ENCODE results near the gene ORMDL1. TPM values are rescaled to one million over a fixed set of nuclear protein-coding genes. Genes with fewer than 3 reads are reported as not detected.

ORMDL1 gene, protein sequence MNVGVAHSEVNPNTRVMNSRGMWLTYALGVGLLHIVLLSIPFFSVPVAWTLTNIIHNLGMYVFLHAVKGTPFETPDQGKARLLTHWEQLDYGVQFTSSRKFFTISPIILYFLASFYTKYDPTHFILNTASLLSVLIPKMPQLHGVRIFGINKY
- total RNA-seq (2022) = 58.4 TPM in 2 replicates
- percentile 89 among the genes with signal in this experiment for Bru-seq, nascent RNA
- BruChase-seq, experiment 1, labeled RNA remaining after a 6-hour chase = percentile 88 among the genes with signal in this experiment
- BruChase-seq, experiment 2, labeled RNA remaining after a 2-hour chase = percentile 86 among the genes with signal in this experiment
- long read RNA-seq, transcript ORMDL1-203 (4 exons, 2,009 nt) = major isoform, 53 of 143 reads
- long read RNA-seq, transcript ORMDL1-201 (3 exons, 2,692 nt) = minor isoform, 33 of 143 reads
- long read RNA-seq, transcript ORMDL1-202 (5 exons, 1,137 nt) = minor isoform, 35 of 143 reads
- long read RNA-seq, partial matches to known transcripts = 2 of 143 reads
- long read RNA-seq, other reads (novel, unspliced or antisense) = 20 of 143 reads

DNA sequence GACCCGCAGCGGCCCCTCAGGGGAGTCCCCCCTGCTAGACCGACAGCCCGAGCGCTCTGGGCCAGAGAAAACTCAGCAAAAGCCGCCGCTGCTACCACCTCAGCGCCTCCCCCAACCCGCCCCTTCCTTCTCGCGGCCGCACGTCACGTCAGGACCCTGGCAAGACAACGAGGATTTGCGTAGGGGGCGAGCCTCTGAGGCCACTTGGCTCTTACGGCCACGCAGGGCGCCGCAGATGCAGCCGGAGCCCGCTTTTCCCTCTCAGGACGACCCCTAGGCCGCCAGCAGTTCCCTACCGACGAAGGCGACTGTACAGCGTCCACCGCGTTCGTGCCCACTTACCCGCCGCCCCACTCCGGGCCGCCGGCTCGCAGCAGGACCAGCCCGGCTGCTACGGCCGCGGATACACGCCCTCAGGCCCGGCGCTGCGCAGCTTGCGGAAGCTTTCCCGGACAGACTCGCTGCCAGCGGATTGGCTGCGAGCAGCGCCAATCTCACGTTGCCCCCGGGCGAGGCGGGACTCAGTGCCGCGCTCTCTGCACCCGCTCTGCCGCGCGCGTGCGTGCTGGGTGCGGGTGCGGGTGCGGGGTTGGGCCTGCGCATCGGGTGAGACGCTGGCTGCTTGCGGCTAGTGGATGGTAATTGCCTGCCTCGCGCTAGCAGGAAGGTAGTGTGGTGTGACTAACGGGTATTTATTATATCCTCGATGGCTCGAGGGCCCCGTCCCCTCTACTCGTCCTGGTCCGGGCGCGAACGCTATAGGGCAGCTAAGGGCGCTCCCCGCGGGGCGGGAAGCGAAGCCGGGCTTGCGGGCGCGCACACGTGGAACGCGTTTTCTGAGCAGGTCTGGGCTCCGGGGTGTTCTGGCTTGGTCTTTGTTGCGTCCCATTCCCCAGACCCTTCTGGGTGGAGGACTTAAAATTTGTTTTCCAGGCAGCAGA is at the start of gene ORMDL1, which contains the start of gene PMS1:
ORMDL1 (minus strand) TSS at position 413 of the 941 bp plus-strand sequence. CDS start 1,744 bp downstream, outside the sequence.
PMS1 (plus strand) TSS at position 524 of the 941 bp plus-strand sequence. CDS start 7,360 bp downstream, outside the sequence.
- Mint-ChIP-seq H3K4me1 (ENCODE audit: low read depth, unreplicated experiment) (peaks cover 17% of the 10 kb centered on the region), H3K36me3 (ENCODE audit: insufficient read depth, unreplicated experiment) (peaks cover 51% of the 10 kb centered on the region), H3K27ac (ENCODE audit: unreplicated experiment) (peak within 1 kb of the TSS; percentile 82), H3K4me3 (ENCODE audit: low read depth, unreplicated experiment) (peak within 1 kb of the TSS; percentile 74), H3K27me3 (ENCODE audit: unreplicated experiment) (no peaks in the 10 kb centered on the region), H3K9me3 (ENCODE audit: low read depth, unreplicated experiment) (no peaks in the 10 kb centered on the region)
- DNase-seq = peak; percentile 96
- CTCF ChIA-PET = interaction anchor here (0.8 to 1.6 kb wide), 2 partner anchors 12 to 22 kb away, joined by 3 to 4 read pairs; partner anchors contain the start of gene OSGEPL1
- TF ChIP-seq, protein P1, sequence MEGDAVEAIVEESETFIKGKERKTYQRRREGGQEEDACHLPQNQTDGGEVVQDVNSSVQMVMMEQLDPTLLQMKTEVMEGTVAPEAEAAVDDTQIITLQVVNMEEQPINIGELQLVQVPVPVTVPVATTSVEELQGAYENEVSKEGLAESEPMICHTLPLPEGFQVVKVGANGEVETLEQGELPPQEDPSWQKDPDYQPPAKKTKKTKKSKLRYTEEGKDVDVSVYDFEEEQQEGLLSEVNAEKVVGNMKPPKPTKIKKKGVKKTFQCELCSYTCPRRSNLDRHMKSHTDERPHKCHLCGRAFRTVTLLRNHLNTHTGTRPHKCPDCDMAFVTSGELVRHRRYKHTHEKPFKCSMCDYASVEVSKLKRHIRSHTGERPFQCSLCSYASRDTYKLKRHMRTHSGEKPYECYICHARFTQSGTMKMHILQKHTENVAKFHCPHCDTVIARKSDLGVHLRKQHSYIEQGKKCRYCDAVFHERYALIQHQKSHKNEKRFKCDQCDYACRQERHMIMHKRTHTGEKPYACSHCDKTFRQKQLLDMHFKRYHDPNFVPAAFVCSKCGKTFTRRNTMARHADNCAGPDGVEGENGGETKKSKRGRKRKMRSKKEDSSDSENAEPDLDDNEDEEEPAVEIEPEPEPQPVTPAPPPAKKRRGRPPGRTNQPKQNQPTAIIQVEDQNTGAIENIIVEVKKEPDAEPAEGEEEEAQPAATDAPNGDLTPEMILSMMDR (IDR thresholded peaks at IDR 0.05; ENCODE audit: unreplicated experiment) = no peak
- intact Hi-C loops (cut with micrococcal nuclease; ENCODE audit: unreplicated experiment) = no loop called here
- BruUV-seq (replicated peaks) = no TSS peak

DNA sequence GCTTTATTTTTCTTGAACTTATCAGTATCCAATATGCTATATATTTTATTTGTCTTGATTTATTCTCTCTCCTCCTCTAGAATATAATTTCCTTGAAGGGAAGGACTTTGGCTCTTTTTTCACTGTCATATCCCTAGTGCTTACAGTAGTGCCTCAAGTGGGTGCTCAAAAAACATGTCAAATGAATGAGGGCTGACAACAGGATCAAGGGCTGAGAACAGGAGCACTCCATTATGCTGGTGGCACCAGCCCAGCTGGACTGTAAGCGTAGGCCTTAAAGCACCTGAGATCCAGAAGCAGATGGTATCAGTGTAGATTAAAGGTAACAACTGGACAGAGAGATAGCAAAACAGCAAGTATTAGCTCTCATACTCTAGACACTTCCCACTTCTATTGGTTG is 46.4 kb upstream of the ORMDL1 start:
- no TSS peak for BruUV-seq (replicated peaks)
- DNase-seq = no peak
- Mint-ChIP-seq H3K9me3 (ENCODE audit: low read depth, unreplicated experiment) (no peaks in the 10 kb centered on the region), H3K27ac (ENCODE audit: unreplicated experiment) (no peak overlapping the region), H3K36me3 (ENCODE audit: insufficient read depth, unreplicated experiment) (no peaks in the 10 kb centered on the region), H3K27me3 (ENCODE audit: unreplicated experiment) (no peaks in the 10 kb centered on the region), H3K4me3 (ENCODE audit: low read depth, unreplicated experiment) (no peak overlapping the region), H3K4me1 (ENCODE audit: low read depth, unreplicated experiment) (peaks cover 9% of the 10 kb centered on the region)
- TF ChIP-seq, protein P1 (IDR thresholded peaks at IDR 0.05; ENCODE audit: unreplicated experiment) = no peak
- CTCF ChIA-PET = no interaction called here
- intact Hi-C loops (cut with micrococcal nuclease; ENCODE audit: unreplicated experiment) = no loop called here

DNA sequence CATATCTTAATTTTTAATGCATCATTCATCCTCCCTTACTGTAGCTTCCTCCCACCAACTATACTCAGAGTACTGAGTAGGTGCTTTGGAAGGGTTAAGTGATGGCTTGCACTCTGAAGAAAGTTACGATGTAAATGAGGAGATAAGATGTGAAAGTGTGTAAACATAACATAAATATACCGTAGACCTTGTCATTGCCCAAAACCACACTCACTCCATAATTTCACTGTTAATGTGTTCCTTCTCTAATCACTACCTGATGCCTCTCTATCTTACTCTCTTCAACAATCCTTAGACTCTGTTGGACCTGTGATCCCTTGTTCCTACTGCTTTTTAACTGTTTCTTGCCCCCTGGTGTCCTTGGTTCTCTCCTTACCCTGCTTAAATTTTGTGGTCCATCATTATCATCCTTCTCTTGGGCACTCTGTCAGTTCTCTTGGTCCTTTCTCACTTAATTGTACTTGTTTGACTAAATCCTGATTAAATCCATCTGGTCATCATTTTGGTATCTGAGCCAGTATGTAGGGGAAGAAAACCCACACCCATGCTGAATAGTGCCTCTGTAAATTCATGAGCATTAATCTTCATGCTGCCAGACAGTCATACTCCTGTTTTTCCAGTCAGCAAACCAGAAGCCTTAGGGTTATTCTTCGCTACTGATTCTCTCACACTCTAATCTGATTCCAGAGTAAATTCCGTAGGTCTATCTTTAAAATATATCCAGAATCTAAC is 45.1 kb upstream of the ORMDL1 start:
- CTCF ChIA-PET = interaction anchor here (0.5 to 0.7 kb wide), 2 partner anchors 8 to 342 kb away, joined by 3 read pairs; no protein-coding TSS in a partner anchor
- Mint-ChIP-seq H3K4me3 (ENCODE audit: low read depth, unreplicated experiment) (no peak overlapping the region), H3K27ac (ENCODE audit: unreplicated experiment) (no peak overlapping the region), H3K4me1 (ENCODE audit: low read depth, unreplicated experiment) (peaks cover 9% of the 10 kb centered on the region), H3K9me3 (ENCODE audit: low read depth, unreplicated experiment) (no peaks in the 10 kb centered on the region), H3K36me3 (ENCODE audit: insufficient read depth, unreplicated experiment) (no peaks in the 10 kb centered on the region), H3K27me3 (ENCODE audit: unreplicated experiment) (no peaks in the 10 kb centered on the region)
- intact Hi-C loops (cut with micrococcal nuclease; ENCODE audit: unreplicated experiment) = no loop called here
- TF ChIP-seq, protein P1 (IDR thresholded peaks at IDR 0.05; ENCODE audit: unreplicated experiment) = no peak
- no peak for DNase-seq
- BruUV-seq (replicated peaks) = no TSS peak
